ENCODE measurements around the gene THPO.
A peak's percentile ranks its signal among the peaks of the same experiment; 100 is the strongest.

Gene THPO

DNA sequence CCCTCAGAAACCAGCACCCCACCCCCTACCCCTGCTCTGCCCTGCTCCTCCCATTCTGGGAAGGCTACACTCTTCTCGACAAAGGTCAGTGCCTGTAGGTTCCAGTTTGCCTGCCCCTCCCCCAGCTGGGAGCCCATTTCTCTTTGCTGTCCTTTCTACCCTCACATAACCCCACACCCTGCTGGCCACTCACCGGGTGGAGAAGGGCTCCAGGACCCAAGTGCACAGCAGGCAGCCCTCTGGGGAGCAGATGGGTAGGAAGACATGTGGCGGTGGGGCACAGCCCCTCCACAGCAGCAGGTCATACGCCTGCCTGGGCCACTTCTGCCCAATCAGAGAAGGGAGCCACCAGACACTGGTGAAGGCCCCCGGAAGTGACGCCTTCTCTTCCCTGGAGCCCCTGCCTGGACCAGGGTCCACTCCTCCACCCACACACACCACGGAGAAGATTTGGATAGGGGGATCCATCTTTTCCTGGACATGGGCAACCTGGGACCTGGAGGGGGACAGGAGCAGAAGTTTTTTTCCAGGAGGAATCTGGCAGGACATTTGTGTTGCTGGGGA lies at the start of gene THPO:
Gene THPO (minus strand): TSS at position 326 of the 564 bp plus-strand sequence. CDS start 1,948 bp downstream, outside the sequence.
- DNase-seq, result no peak

DNA sequence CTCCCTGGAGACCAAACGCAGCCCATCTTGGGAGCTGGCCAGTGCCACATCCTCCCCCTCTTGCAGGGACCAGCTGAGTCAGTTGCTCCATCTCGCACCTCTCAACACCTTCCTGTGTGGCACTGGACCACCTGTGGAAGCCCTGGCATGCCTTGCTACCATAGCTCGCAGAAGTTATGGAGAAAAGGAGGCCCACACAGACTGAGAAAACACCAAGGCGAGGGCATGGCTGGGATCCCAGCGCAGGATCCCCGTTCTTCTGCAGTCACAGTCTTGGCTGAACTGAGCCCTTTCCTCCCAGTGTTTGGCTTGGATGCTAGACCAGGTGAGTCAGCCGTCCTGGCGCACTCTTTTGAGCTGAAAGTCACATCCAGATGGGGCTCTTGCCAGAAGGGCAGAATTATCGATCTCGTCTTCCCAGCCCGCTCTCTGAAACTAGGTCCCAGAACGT lies 48.7 kb upstream of the THPO start:
- DNase-seq, result no peak

DNA sequence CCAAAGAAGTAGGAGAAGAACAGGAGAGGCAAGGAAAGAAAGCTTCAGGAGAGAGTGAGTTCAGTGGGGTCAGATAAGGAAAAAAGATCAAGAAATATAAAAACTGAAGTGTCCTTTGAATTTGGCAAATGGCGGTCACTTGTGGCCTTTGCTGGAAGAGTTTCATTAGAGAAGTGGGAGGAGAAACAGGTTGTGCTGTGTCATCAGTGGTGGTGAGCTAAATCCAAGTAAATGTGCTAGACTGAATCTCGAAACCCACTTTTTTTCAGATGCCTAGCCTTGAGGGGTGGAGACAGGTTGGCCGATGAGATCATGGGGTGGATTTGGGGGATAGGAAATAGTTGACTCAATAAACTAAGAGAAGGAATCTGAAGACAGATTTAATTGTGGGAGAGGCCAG lies 45.6 kb upstream of the THPO start:
- no peak for DNase-seq

GRCh38 chr3:184419171-184419570 lies 41.2 kb upstream of the THPO start:
- DNase-seq, result no peak

DNA sequence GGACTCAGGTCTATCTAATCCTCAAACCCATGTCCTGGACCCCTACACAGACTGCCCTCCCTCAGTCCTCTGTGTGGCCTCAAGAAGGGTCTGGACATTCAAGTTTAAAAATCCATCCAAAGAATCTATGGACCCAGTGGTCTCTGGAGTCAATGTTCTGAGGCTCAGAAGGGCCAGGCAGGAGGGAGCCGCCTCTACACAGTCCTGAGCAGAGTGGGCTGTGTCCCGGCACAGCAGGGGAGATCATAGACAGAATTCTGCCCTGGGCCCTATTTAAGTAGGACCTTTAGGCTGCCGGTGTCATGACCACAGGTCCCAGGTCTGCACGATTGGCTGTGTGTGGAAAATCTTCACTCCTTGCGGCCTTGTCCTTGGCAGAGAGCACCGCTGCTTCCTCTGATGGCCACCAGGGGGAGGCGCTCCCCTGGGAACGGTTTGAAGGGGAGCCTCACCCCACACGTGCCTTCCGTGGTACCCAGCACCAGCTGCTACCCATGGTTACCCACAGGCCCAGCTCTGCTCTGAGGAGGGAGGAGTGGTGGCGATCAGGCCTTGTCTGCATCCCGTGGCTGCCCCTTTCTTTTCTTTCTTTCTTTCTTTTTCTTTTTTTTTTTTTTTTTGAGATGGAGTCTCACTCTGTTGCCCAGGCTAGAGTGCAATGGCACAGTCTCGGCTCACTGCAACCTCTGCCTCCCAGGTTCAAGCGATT lies 39.8 kb upstream of the THPO start:
- DNase-seq, result peak; percentile 54

- DNase-seq, result no peak
Observed at GRCh38 chr3:184415203-184415490, 37.1 kb upstream of the THPO start.

DNA sequence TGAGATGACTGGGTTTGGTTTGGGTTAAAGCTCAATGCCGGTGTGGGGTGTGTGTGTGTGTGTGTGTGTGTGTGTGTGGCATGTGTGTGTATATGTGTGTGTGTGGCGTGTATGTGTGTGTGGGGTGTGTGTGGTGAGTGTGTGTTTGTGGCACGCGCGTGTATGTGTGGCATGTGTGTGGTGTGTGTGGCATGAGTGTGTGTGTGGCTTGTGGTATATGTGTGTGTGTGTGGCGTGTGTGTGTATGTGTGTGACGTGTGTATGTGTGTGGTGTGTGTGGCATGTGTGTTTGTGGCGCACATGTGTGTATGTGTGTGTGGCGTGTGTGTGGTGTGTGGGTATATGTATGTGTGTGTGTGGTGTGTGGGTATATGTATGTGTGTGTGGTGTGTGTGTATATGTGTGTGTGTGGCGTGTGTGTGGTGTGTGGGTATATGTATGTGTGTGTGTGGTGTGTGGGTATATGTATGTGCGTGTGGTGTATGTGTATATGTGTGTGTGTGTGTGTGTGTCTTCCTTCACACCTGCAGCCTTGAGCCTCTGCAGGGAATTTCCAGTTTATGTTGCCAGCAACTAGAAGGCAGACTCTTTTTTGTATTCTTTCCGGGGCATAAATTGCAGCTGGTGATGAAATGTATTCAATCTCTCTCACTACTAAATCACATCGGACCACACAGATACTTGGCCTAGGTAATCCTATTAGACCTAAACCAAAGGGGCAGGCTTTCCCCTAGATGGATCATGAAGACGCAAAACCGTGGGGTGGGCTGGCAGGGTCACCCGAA lies 36.6 kb upstream of the THPO start:
- no peak for DNase-seq

- DNase-seq, result no peak
Observed at GRCh38 chr3:184409946-184410500, 32.0 kb upstream of the THPO start.

- no peak for DNase-seq
Observed at GRCh38 chr3:184409331-184409926, 31.4 kb upstream of the THPO start.

DNA sequence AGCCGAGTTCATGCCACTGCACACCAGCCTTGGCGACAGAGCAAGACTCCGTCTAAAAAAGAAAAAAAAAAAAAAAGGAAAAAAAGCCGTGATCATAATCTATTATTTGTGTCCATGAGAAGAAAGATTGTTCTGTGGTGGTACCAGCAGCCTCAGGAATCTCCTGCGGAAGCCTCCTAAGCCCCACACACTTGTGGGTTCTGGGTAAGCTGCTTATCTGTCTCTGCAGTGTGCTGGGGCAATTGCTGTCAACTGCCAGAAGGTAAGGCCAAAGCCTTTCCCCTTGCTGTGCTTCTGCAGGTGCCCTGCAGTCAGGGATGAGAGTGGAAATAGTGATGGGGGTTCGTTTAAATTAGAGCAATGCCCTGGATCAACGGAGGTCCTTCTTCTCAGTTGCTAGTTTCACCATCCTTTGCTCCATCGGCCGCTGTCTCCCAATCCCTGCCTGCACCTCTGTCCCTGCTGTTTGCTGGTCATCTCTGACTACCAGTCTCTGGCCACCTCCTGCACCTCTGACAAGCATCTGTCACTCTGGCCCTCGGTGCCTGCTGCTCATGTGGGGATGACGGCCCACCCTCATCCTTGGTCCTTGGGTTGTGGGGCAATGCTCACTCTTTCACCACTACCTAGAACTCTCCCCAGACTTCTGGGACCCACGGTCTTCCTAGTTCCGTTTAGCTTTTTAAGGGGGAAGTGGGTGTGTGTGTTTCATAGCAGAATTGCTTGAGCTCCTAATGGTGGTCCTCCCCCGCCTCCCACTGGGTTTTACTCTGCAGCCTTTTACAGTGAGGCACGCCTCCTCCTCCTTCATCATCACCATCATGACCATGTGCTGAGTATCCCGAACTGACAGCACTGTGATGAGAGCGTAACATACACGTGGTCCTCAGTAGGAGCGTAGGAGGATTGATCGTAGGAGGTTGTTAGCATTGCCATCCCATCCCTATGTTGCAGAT lies 27.3 kb upstream of the THPO start:
- DNase-seq, result no peak

GRCh38 chr3:184399410-184399809 lies 21.4 kb upstream of the THPO start:
- no peak for DNase-seq

- no peak for DNase-seq
Observed at GRCh38 chr3:184395320-184395660, 17.3 kb upstream of the THPO start.

- DNase-seq, result no peak
Observed at GRCh38 chr3:184391266-184391665, 13.3 kb upstream of the THPO start.

- no peak for DNase-seq
Observed at GRCh38 chr3:184389935-184390528, 12.0 kb upstream of the THPO start.

- no peak for DNase-seq
Observed at GRCh38 chr3:184389384-184389783, 11.4 kb upstream of the THPO start.

GRCh38 chr3:184388936-184389230 lies 10.9 kb upstream of the THPO start:
- no peak for DNase-seq

DNA sequence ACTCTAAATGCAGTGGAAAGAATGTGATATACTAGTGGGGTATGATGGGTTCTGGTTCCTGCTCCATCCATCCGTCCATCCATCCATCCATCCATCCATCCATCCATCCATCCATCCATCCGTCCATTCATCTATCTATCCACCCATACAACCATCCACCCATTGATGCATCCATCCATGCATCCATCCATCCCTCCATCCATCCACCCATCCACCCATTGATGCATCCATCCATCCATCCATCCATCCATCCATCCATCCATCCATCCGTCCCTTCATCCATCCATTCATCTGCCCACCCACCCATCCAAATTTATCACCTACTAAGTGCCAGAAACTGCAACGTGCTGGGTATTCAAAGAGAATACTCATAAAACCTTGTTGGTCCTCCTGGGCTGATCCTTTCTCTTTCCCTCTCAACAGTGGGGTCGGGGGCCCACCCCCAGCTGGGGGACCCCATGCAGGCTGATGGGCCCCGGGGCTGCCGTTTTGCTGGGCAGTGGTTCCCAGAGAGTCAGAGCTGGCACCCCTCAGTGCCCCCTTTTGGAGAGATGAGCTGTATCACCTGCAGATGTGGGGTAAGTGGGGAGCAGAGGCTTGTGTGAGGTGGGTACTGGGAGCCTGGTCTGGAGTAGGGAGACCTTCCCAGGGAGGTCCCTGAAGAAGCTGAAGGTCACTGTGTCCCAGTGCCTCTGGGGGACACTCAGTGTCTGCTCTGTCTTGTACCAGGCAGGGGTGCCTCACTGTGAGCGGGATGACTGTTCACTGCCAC lies 10.3 kb upstream of the THPO start:
- DNase-seq, result no peak

DNA sequence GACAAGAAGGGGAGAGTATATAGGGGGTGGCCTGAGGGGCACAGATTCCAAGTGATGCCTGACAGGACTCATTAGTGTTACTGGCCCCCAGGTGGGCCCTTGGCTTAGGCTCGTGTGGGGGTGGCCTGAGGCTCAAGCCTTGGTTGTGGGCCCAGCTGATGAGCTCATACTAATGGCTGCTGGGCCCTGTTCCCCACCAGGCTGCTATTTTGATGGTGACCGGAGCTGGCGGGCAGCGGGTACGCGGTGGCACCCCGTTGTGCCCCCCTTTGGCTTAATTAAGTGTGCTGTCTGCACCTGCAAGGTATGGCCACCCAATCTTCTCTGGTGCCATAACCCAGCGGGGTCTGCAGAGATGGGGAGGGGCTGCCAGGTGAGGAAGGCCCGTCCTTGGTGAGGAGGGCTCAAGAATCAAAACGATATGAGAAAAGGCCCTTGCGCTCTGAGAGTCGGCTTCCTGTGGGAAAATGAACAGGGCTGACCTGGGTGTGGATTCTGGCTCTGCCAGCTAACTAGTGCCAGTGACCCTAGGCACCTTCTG lies 9.2 kb upstream of the THPO start:
- DNase-seq, result no peak

GRCh38 chr3:184386047-184386806 lies 8.2 kb upstream of the THPO start:
- DNase-seq, result no peak

DNA sequence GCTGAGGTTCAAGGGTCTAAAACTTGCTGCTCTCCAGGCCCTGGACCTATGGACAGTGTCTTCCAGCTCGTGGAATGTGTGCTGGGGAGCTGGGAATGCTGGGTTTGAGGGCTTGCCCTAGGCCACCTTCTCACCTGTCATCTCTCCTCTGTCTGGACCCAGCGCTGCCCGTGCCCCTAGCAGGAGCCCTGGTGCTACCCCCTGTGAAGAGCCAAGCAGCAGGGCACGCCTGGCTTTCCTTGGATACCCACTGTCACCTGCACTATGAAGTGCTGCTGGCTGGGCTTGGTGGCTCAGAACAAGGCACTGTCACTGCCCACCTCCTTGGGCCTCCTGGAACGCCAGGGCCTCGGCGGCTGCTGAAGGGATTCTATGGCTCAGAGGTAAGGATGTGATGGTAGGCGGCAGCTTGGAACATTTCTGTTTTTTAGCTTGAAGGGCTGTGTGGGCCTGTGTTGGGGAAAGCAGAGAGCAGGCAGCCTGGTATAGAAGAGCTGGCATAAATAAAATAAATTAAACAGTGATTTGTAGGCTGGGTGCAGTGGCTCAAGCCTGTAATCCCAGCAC lies 6.9 kb upstream of the THPO start:
- DNase-seq, result no peak
